MCF 10A (cell line): ENCODE results near the gene SPPL2B. TPM values are rescaled to one million over a fixed set of nuclear protein-coding genes. Genes with fewer than 3 reads are reported as not detected.
"Not testable (repeated sequence)": the region's sequence is repeated elsewhere in the genome, so short reads cannot be mapped to it uniquely, and the experiment has no call there.

ENCODE experiments used
- BruUV-seq: library from RNA; stranded (reverse); fragments of 400-500 nt; replicated peaks from 2 replicates; lab custom pipeline; 2021; lab: Mats Ljungman, UMichigan
- CTCF ChIA-PET: fragments of 300-600 bp; sonication (Branson Sonifier 250); formaldehyde crosslinking; extraction: SDS; loops from one replicate; lab custom pipeline; 2021; ENCODE audit warnings: antibody characterized with exemption, inconsistent platforms; lab: Yijun Ruan, JAX
- POLR2A ChIA-PET: fragments of 300-600, 350-650 bp; sonication (Branson Sonifier 250); formaldehyde crosslinking; extraction: SDS; loops from one replicate; lab custom pipeline; 2020; ENCODE audit warnings: antibody characterized with exemption, inconsistent platforms; lab: Yijun Ruan, JAX
- DNase-seq: peaks from one replicate; pipeline ENCODE4 v3.0.0-alpha.2; 2018; ENCODE audit not compliant: unreplicated experiment
- H3K27ac Mint-ChIP-seq: one replicate; pipeline ENCODE4 v1.8.0; 2022; ENCODE audit warnings: mild to moderate bottlenecking, low read depth, mixed read lengths; ENCODE audit not compliant: unreplicated experiment
- H3K27me3 Mint-ChIP-seq: one replicate; pipeline ENCODE4 v1.8.0; 2022; ENCODE audit warnings: mixed read lengths; ENCODE audit not compliant: insufficient read depth, unreplicated experiment
- H3K36me3 Mint-ChIP-seq: one replicate; pipeline ENCODE4 v1.8.0; 2022; ENCODE audit warnings: mild to moderate bottlenecking, moderate library complexity, mixed read lengths; ENCODE audit not compliant: insufficient read depth, unreplicated experiment
- H3K4me1 Mint-ChIP-seq: one replicate; pipeline ENCODE4 v1.8.0; 2022; ENCODE audit warnings: mixed read lengths; ENCODE audit not compliant: insufficient read depth, unreplicated experiment
- H3K4me3 Mint-ChIP-seq: one replicate; pipeline ENCODE4 v1.8.0; 2022; ENCODE audit warnings: mild to moderate bottlenecking, moderate library complexity, mixed read lengths; ENCODE audit not compliant: unreplicated experiment
- H3K9me3 Mint-ChIP-seq: one replicate; pipeline ENCODE4 v1.8.0; 2022; ENCODE audit warnings: mixed read lengths; ENCODE audit not compliant: unreplicated experiment
- intact Hi-C: fragments of 100-400 bp; cut with micrococcal nuclease; formaldehyde crosslinking; loops from 2 replicates; pipeline ENCODE4 v1.14.1; 2022
- total RNA-seq: library from RNA; stranded (reverse); gene quantifications from 2 replicates; pipeline ENCODE4 v1.2.3, GENCODE V29; 2022
- TF ChIP-seq, protein P1 (sequence below): fragments of 200-600 bp; IDR thresholded peaks from one replicate; pipeline ENCODE4 v1.8.0; 2022; ENCODE audit warnings: antibody characterized with exemption, mild to moderate bottlenecking; ENCODE audit not compliant: unreplicated experiment

Gene SPPL2B
- total RNA-seq, 1 experiment from 2014 or later, result 70.1 TPM

DNA sequence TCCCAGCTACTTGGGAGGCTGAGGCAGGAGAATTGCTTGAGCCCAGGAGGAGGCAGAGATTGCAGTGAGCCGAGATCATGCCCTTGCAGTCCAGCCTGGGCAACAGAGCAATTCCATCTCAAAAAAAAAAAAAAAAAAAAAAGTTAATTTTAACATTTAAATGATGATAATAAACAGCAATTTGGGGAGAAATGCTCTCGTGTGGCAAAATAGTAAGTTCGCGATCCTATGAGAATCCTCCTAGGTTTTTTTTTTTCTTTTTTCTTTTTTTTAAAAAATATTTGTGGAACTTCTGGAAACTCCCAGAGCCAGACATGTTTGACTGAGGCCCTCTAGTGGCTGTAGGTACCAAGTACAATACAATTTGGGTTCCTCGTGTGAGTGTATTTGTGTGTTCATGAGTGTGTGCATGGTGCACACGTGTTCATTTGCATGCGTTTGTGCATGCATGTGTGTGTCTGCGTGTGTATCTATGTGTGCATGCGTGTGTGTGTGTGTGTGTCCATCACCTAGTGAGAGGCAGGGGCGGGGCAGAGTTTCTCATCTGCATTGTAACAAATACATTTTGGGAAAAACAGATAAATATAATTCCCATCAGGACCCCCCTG lies 62.7 kb downstream of the SPPL2B start:
- DNase-seq, result peak; percentile 76
- CTCF ChIA-PET, result interaction anchor here (0.6 to 2.8 kb wide), 21 partner anchors 8 to 358 kb away, joined by 3 to 12 read pairs (median 4); no protein-coding TSS in a partner anchor
- H3K36me3 Mint-ChIP-seq, result no peaks in the 10 kb centered on the region
- no peak overlapping the region for H3K4me3 Mint-ChIP-seq
- H3K27ac Mint-ChIP-seq, result no peak overlapping the region
- POLR2A ChIA-PET, result no interaction called here
- H3K27me3 Mint-ChIP-seq, result no peaks in the 10 kb centered on the region
- H3K4me1 Mint-ChIP-seq, result peaks cover 12% of the 10 kb centered on the region
- intact Hi-C loops, result loop anchor here (1.0 to 2.0 kb wide), 4 partner anchors 62 to 235 kb away; partner anchors contain the start of genes LSM7, PLEKHJ1, SF3A2 and SPPL2B
- H3K9me3 Mint-ChIP-seq, result no peaks in the 10 kb centered on the region
- TF ChIP-seq, protein P1, sequence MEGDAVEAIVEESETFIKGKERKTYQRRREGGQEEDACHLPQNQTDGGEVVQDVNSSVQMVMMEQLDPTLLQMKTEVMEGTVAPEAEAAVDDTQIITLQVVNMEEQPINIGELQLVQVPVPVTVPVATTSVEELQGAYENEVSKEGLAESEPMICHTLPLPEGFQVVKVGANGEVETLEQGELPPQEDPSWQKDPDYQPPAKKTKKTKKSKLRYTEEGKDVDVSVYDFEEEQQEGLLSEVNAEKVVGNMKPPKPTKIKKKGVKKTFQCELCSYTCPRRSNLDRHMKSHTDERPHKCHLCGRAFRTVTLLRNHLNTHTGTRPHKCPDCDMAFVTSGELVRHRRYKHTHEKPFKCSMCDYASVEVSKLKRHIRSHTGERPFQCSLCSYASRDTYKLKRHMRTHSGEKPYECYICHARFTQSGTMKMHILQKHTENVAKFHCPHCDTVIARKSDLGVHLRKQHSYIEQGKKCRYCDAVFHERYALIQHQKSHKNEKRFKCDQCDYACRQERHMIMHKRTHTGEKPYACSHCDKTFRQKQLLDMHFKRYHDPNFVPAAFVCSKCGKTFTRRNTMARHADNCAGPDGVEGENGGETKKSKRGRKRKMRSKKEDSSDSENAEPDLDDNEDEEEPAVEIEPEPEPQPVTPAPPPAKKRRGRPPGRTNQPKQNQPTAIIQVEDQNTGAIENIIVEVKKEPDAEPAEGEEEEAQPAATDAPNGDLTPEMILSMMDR, result peak; percentile 78
- no TSS peak for BruUV-seq

DNA sequence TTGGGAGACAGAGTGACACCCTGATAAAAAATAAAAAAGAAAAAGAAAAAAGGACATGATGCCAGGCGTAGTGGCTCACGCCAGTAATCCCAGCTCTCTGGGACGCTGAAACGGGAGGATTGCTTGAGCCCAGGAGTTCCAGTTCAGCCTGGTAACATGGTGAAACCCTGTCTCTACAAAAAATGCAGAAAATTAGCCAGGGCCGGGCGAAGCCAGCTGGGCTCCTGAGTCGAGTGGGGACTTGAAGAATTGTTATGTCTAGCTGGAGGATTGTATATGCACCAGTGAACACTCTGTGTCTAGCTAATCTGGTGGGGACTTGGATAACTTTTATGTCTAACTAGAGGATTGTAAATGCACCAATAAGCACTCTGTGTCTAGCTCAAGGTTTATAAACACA lies 63.9 kb downstream of the SPPL2B start:
- no TSS peak for BruUV-seq
- H3K27ac Mint-ChIP-seq, result no peak overlapping the region
- no peaks in the 10 kb centered on the region for H3K36me3 Mint-ChIP-seq
- H3K9me3 Mint-ChIP-seq, result no peaks in the 10 kb centered on the region
- H3K4me1 Mint-ChIP-seq, result peaks cover 11% of the 10 kb centered on the region
- intact Hi-C loops, result no loop called here
- no peak for DNase-seq
- TF ChIP-seq, protein P1, result no peak
- H3K27me3 Mint-ChIP-seq, result no peaks in the 10 kb centered on the region
- CTCF ChIA-PET, result interaction anchor here (0.6 to 2.8 kb wide), 23 partner anchors 9 to 531 kb away, joined by 3 to 12 read pairs (median 4); partner anchors contain the start of gene TIMM13
- H3K4me3 Mint-ChIP-seq, result no peak overlapping the region
- POLR2A ChIA-PET, result interaction anchor here (0.6 to 1.7 kb wide), 3 partner anchors 20 to 1116 kb away, joined by 3 to 4 read pairs (median 3); partner anchors contain the start of gene PLEKHJ1

DNA sequence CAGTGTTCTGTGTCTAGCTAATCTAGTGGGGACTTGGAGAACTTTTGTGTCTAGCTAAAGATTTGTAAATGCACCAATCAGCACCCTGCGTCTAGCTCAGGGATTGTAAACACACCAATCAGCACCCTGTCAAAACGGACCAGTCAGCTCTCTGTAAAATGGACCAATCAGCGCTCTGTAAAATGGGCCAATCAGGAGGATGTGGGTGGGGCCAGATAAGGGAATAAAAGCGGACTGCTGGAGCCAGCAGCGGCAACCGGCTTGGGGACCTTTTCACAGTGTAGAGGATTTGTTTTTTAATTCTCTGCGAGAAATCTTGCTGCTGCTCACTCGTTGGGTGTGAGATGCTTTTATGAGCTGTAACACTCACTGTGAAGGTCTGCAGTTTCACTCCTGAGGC lies 64.4 kb downstream of the SPPL2B start:
- H3K27ac Mint-ChIP-seq, H3K36me3 Mint-ChIP-seq, H3K9me3 Mint-ChIP-seq, H3K4me1 Mint-ChIP-seq, H3K27me3 Mint-ChIP-seq, BruUV-seq, intact Hi-C loops, H3K4me3 Mint-ChIP-seq, DNase-seq: not testable (repeated sequence)
- ChIA-PET POLR2A (interaction anchor here (0.6 to 1.7 kb wide), 4 partner anchors 18 to 1117 kb away, joined by 3 to 4 read pairs (median 4); partner anchors contain the start of gene PLEKHJ1), CTCF (interaction anchor here (0.6 to 2.8 kb wide), 14 partner anchors 9 to 530 kb away, joined by 3 to 12 read pairs (median 4); partner anchors contain the start of gene TIMM13)

DNA sequence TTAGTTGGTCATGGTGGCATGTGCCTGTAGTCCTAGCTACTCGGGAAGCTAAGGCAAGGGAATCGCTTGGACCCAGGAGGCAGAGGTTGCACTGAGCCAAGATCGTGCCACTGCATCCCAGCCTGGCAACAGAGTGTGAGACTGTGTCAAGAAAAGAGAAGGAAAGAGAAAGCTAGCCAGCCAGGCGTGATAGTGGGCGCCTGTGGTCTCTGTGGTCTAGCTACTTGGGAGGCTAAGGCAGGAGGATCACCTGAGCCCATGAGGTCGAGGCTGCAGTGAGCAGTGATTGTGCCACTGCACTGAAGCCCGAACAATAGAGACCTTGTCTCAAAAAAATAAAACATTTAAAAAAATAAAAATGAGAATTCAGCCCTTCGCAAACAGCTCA lies 65.6 kb downstream of the SPPL2B start:
- Mint-ChIP-seq H3K4me3 (no peak overlapping the region), H3K9me3 (no peaks in the 10 kb centered on the region), H3K27me3 (no peaks in the 10 kb centered on the region), H3K4me1 (peaks cover 5% of the 10 kb centered on the region), H3K36me3 (no peaks in the 10 kb centered on the region), H3K27ac (no peak overlapping the region)
- ChIA-PET CTCF (interaction anchor here (0.8 to 1.6 kb wide), 4 partner anchors 72 to 238 kb away, joined by 3 to 6 read pairs (median 4); no protein-coding TSS in a partner anchor), POLR2A (interaction anchor here (1.4 to 1.7 kb wide), 3 partner anchors 16 to 157 kb away, joined by 3 to 4 read pairs (median 3); no protein-coding TSS in a partner anchor)
- intact Hi-C loops, result no loop called here
- no peak for DNase-seq
- BruUV-seq, result no TSS peak
- TF ChIP-seq, protein P1, result no peak
